SK-N-MC (cell line): ENCODE data around the gene TMEM106C.

Experiments
- EZH2 ChIP-seq: fragments of 200-600 bp; sonication (generic); IDR thresholded peaks from one replicate; pipeline ENCODE4 v1.6.1; 2017; ENCODE audit warnings: antibody characterized with exemption
- POLR2AphosphoS5 ChIP-seq: IDR thresholded peaks from 2 replicates; pipeline ENCODE4 v1.6.1; 2012; ENCODE audit warnings: mild to moderate bottlenecking, low read depth, low read length, borderline replicate concordance

DNA sequence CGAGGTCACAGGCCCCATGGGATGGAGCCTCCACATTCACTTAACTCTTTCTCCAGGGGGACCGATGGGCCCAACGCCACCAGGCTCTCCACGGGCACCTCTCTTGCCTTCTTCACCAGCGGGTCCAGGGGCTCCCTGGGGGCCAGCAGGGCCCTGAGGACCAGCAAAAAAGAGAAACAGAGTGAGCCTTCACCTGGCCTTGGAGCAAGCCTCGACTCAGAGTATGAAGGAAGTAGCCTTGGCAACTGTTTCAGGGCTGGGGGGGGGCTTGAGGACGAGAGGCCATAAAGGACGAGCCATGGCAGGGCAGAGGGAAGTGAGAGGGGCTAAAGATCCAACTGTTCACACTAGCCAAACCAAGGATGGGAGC is 22.9 kb downstream of the TMEM106C start:
- TF ChIP-seq EZH2 (no peak), POLR2AphosphoS5 (no peak)
